GM21737 (cell line): ENCODE data around the gene NBPF1.
"Not testable (repeated sequence)": the region's sequence is repeated elsewhere in the genome, so short reads cannot be mapped to it uniquely, and the experiment has no call there.

Experiments used
- ATAC-seq: cut with Tn5 transposase; IDR thresholded peaks from one replicate; pipeline ENCODE4 v1.9.1; 2021; ENCODE audit warnings: mild to moderate bottlenecking, moderate library complexity; ENCODE audit not compliant: unreplicated experiment

NBPF1 gene

DNA sequence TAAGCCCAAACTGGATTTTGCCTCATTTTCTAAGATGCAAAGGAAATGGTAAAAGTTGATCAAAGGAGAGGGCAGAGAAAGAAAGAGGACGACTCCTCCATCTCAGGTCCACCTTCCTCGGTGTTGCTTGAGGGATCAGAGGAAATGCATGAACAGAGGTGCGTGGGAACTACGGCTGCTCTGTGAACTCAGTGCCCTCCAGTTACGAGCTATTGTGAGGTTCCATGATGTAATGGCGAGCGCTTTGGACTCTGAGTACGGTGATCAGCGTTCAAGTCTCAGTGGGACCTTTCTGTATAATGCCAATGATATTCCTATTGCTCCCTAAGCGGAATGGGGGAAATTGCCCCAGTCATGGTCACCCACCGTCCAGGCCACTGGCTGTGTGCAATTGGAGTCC lies 60.1 kb downstream of the NBPF1 start:
- ATAC-seq: not testable (repeated sequence)

DNA sequence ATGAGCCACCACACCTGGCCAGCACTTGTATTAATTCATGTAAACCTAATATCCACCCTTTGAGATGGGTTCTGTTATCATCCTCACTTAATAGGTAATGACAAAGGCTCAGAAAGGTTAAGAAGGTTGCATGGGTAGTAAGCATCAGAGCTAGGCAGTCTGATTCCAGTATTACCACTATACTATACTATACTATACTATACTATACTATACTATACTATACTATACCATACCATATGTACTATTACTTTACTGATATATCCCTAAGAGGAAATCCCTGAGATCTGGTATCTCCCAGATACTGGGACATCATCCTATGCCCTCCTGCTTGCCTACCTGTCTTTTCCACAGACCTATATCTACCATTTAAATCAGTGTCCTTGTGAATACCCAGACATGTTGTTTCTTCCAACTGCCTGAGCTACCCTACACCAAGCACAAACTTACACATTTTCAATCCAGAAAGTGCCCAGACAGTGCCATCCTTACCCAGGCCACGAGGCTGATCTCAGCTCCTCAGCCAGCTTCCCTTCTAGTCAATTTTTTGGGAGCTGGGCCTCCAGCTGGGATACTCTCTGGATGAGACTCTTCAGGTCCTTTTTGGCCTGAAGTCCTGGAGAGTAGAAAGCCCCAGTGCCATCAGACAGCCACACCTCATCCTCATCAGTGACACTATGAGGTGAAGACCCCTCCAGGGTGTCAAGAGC lies 63.0 kb downstream of the NBPF1 start:
- ATAC-seq: not testable (repeated sequence)

DNA sequence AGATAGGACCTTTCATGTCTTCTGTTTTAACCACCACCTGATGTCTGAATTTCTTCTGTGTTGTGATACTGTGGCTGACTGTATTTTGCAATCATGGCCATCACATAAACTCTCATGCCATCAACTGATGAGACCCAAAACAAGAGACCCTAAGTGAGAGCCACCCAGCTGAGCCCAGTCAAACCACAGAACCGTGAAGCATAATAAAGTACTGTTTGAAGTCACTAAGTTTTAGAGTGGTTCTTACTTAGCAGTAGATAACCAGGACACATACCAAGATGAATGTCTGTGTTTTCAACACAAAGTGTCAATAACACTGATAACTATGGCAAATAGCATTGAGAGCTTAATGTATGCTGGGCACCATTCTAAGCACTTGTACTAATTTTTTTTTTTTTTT lies 63.8 kb downstream of the NBPF1 start:
- not testable (repeated sequence) for ATAC-seq

DNA sequence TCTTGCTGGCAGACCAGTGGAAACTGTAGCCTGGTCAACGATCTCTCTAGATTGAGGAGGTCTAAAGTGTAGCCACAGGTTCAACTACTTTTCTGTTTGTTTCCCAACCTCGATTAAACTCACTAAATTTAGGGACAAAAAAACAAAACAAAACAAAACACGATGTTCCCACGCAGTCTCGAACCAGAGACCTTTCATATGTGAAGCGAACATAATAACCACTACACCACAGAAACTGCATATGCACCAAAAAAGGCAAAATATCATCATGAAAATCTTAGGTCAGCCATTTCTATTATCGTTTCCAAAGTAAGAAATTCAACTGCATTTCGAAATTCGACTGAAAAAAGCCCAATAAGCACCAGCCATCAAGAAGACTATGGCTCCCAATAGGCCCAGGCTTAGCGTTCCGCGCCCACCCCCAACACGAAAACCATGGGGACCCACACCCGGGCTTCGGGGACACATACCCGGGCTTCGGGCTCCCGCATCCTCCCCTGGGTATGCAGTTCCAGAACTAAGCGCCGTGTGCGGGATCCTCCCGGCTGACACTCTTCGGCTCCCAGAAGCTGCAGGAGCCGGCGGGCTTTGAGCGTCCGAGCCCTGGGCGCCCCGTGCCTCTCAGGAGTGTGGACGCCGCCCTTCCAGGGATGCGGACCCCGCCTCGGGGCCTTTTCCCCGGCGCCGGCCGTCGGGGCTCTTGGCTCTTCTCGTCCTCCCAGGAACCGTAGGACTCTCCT lies 65.7 kb downstream of the NBPF1 start:
- ATAC-seq: not testable (repeated sequence)

DNA sequence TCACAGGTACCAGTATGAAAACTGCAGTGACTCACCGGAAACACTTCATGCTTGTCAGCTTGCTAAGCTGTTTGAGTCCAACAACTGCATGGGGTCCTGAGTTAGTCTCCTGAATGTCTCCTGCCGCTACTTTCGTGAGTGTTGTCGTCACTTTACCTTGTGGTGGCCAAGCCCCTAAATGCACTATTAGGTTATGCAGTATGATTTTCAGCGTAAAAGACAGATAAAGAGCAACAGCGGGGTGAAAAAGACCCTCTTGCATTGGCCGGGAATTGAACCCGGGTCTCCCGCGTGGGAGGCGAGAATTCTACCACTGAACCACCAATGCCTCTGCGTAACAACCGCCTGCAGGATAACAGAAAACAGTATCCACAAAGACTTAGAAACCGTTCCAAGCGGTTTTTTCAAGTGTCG lies 67.7 kb downstream of the NBPF1 start:
- ATAC-seq: not testable (repeated sequence)

DNA sequence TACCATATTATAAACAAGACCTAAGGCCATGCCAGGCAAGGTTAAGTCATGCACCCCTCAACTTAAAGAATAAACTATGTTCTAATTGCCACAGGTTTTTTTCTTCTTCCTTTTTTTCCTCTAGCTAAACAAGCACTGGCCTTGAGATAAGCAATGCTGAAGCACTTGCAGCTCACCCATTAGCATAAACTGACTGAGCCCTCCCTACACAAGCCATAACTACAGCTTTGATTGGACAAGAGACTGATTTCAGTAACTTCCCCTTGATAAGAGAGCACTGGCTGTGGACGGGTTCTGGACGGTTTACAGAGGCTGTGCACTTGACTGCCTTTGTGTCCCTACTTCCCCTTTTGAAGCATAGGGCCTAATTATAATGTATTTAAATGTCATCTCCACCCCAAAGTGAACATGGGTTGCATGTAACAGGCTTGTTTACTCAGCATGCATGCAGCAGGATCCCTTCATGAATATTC lies 72.9 kb downstream of the NBPF1 start:
- not testable (repeated sequence) for ATAC-seq

DNA sequence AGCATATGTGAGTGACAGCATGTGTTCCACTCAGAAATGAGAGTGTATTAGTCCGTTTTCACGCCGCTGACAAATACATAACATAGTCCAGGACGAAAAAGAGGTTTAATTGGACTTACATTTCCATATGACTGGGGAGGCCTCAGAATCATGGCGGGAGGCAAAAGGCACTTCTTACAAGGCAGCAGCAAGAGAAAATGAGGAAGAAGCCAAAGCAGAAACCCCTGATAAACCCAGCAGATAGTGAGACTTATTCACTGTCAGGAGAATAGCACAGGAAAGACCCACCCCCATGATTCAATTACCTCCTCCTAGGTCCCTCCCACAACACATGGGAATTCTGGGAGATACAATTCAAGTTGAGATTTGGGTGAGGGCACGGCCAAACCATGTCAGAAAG lies 75.8 kb downstream of the NBPF1 start:
- not testable (repeated sequence) for ATAC-seq

DNA sequence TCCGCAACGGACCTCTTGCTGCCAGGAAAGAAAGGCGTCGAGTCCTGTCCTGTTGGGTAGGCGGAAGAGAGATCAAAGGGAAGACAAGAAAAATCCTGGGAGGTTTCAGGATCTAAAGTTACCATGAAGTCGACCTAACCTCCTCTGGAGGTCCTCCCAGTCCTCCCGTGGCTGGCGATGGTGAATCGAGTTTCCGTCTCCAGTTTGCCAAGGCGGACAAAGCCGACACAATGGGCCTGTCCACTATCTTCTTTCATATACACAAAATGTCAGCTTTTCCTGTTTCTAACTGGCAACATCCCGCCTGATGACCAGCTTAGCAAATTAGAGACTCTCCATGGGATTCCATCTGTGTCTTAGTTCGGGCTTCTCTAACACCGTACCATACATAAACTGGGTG lies 76.6 kb downstream of the NBPF1 start:
- not testable (repeated sequence) for ATAC-seq

DNA sequence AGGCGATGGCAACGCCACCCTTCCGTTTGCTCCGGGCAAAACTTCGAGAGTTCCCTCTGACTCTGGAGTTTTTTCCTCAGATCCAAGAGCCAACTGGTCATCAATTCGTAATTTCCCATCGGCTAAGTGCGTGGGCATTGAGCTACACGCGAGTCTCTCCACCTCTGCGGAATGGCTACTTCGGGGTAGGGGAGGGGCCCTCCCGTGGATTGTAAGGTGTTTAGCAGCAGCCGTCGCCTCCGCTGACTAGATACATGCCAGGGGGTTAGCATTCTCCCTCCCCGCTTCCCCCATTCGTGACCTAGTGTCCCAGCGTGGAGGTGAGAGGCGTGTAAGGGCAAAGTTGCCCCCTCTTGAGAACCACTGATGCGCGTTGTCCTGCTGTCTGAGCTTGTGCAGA lies 77.5 kb downstream of the NBPF1 start:
- not testable (repeated sequence) for ATAC-seq

DNA sequence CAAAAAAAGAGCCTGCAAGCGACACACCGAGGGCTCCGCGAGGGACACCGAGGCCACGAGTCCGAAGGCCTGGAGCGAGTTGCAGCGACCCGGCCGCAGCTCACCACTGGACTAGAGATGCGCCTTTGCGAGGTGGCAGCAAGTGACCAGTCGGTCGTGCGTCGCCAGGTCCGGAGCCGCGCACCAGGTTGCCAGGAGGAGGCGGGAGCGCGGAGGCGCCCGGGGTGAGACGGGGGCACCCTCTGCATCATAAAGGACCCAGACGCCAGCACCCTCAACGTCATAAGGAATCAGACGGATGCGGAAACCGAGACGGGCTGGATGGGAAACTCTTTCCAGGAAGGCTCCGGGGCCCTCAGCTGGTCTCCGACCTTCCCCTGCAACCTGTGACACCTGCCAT lies 77.9 kb downstream of the NBPF1 start:
- not testable (repeated sequence) for ATAC-seq

DNA sequence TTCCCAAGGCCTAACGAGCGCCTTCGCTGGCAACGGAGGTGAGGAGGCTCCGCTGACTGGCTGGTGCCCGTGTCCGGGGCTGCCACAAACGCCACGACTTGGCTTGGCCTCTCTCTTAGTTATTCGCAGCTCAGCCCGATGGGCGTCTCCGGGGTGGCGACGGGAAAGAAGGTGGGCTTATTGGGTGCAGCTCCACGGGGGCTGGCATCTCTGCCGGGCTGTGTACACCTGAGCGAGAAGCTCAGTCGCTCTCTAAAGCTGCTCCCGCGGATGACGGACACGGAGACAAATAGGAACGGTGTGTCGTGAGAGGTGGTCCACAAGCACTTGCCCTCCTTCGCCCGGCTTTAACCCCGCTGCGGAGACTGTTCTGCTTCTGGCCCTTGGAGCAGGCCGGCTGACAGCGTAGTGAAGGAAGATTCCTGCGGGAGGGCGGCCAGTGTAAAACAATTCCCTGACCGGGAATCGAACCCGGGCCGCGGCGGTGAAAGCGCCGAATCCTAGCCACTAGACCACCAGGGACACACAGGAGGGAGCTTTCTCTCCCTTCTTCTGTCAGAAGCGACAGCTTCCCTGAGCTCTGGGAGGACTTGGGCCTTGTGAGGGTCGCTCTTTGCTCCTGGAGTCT lies 78.4 kb downstream of the NBPF1 start:
- not testable (repeated sequence) for ATAC-seq

DNA sequence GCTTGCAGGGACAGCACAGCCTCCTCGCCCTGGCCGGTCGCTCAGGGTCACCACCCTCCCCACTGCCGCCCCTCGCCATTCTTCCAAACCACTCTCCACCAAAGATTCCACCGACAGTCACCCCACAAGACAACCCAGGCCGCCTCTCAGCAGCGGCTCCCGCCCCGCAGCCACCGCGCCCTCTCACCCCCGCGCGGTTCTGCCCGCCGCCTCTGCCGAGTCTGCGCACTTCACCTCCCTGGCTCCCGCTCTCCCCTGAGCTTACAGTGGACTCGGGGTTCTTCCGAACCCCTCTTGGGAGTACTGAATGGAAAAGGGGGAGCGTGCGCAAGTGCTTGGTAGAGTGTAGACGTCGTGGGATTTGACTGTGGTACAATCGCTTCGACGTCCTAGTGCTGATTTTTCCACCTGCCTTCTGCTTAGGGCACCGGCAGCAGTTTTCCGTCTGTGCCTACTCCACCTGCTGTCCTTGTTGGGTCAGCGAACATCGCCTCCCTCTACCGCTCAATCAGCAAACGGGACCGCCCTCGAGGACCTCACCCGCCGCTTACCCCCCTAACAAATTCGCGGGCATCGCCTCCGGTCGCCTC lies 79.0 kb downstream of the NBPF1 start:
- ATAC-seq: not testable (repeated sequence)

DNA sequence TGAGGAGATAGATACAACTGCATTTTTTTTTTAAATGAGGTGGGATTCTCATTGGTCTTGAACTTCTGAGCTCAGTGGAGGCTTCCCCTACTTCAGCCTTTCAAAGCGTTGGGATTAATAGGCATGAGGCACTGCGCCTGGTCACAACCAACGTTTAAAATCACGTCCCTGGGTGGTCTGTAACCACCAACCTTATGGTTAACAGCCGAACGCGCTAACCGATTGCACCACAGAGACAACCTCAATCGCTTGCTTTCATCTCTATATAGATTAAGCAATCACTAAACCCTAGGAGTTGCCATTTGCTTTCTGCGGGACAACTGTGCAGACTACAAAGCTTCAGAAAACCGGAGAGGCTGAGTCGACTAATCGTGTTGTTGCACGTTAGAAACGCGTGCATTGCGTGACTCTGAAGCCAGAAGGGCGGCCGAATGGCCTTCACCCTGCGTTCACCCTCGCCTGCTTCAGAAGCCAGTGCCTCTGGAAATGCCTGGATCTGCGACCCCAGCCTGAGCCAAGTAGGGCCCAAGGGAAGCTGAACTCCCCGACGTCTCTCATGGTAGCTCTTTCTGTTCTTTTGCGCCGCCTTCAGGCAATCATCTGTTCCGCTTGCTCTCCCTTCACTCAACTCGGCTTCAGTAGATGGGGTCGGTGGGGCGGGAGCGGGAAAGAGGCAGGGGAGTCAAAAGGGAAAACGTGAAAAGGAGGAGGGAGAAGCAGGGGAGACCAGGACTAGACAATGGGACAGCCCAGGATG lies 81.0 kb downstream of the NBPF1 start:
- ATAC-seq: not testable (repeated sequence)

DNA sequence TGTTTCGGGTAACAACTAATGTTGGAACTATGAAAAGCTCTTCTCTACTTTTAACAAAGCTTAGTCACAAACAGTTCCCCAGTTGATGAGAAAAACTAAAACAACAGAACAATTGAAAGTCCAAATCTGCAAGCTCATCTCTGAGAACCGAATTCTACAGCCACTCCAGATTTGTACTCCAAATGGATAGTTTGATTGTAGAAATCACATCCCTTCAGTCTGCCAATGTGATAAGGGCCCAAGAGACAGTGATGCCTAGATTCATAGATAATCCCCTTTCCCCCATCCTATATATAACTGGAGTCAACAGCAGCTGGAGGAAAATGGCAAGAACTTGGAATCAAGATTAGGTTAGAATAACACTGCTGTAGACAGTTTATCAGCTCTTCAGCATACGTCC lies 85.0 kb downstream of the NBPF1 start:
- not testable (repeated sequence) for ATAC-seq

DNA sequence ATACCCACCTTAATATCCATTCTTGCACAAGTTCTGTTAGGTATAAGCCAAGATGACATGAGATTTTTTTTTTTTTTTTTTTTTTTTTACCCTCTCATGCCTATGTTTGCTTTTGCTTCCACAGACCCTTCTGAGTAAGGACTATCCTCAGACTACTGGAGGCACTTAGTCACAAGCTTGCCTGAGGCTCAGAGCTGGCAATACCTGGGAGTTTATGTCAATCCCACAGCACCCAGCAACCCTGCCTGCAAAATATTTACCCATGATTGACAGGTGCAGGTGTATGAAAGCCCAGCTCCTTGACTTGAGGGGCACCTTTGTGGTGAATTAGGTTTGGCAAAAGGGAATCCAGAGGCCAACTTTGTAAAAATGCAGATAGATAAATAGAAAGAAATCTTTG lies 87.6 kb downstream of the NBPF1 start:
- ATAC-seq: not testable (repeated sequence)

DNA sequence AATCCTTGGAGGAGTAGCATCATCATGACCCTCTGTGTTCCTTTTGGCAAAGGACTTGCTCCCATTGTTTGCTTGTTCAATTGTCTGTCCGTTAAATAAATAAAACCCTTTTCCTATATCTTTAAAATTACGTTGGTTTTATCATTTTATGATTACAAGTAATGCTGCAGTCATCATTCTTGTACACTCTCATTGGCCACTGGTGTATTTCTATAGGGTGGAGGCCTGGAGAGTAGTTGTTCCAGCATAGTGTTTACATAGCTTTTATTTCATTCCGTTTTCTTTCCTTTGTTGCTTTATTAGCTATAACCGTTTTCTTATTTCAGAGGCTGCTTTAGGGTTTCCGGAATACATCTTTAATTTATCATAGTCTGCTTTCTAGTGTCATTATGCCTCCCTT lies 91.7 kb downstream of the NBPF1 start:
- ATAC-seq: not testable (repeated sequence)

DNA sequence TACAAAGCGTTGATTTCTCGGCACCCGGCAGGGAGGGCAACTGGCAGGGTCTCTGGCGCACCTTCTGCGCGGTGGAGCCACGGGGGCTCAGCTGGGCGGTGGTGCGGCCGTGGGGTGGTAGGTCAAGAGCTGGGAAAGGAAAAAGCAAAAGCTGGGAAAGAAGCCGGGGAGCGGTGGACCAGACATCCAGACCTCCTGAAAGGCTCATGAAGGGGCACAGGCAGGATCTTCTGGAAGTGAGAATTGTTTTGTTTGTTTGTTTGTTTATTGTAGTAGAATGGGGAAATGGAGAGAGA lies 92.1 kb downstream of the NBPF1 start:
- no peak for ATAC-seq

DNA sequence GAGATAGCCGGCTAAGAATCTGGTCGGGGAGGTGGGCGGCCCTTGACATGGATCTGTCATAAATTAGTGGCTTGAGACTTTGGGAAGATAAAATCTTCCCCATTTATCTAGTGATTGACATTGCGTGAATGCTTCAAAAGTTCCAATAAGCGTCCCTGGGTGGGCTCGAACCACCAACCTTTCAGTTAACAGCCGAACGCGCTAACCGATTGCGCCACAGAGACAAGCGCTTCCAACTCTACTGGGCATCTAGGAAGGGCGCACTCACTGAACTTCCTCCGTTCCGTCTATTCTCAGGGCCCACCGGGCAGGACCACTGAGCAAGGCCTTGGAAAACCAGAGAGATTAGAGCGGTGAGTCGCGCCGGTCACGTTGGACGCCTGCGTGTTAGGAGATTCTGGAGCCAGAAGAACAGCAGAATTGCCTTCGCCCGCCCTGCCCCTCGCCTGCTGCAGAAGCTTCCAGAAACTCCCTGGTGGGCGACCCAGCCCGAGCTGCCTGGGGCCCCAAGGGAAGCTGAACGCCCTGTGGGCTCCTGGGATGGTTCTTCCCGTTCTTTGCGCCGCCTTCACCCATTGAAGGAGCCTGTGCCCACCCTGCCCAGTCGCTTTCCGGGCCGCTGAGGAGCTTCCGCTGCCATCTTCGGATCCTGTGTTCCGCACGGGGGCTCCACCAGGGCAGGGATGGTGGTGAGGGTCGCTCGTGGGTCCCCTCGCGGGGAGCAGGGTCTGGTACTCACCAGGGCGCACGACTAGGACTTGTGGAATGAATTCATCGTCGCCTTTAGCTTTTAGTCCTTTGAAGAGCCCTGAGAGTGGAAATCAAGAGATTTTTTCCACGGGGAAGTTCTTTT lies 92.7 kb downstream of the NBPF1 start:
- not testable (repeated sequence) for ATAC-seq

DNA sequence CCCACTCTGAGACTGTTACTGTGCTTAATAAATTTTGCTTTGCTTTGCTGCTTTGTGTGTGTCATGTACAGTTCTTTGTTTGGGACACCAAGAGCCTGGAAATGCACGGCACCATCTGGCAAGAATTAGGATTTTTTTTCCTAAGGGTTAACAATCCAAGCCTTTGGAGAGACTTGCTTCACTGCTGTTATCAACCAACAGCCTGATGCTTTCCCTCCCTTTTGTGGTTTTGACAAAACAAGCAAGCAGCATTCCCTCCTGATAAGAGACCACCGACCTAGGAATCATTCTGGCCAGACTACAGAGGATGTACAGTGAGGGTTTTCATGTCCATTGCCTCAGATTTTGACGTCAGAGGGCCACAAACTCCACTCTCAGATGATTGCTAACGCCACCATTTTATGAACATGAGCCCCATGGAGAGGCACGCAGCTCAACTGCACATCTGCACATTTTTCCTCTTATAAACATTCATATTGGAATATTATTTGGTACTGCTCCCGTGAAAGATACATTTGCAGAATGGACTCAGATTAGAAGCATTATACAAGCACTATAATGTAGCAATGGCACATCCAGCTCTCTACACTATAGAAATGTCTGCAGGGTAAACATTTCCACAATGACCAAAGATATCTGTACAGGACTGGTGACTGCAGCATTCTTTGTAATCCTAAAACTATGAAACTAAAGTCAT lies 94.0 kb downstream of the NBPF1 start:
- not testable (repeated sequence) for ATAC-seq
